ENCODE results near the gene FGD4.

GRCh38 chr12:32448586-32448985, 49.2 kb downstream of the FGD4 start:
- TF ChIP-seq POLR2AphosphoS5 (IDR thresholded peaks at IDR 0.05) (no peak), POLR2A (IDR thresholded peaks at IDR 0.05) (no peak)
